GM23338 (cell line): ENCODE data around the gene PALMD. TPM values are rescaled to one million over a fixed set of nuclear protein-coding genes. Genes with fewer than 3 reads are reported as not detected.

Experiments
- ATAC-seq: fragments of 200-7000 bp; cut with Tn5 transposase; 3 replicates; pipeline ENCODE4 v1.9.1; 2020
- DNase-seq: peaks from one replicate; pipeline ENCODE4 v3.0.0-alpha.2; 2015; ENCODE audit warnings: low spot score
- H2AFZ ChIP-seq: fragments of 200-600 bp; sonication (generic); 2 replicates; pipeline ENCODE4 v1.8.0; 2016; ENCODE audit warnings: antibody characterized with exemption, mild to moderate bottlenecking, moderate library complexity
- H3F3A ChIP-seq: fragments of 200-600 bp; sonication (generic); replicated peaks from 2 replicates; pipeline ENCODE4 v1.8.0; 2017; ENCODE audit warnings: antibody characterized with exemption, mixed run types, low read depth
- H3K27ac ChIP-seq: fragments of 200-600 bp; sonication (generic); 2 replicates; pipeline ENCODE4 v1.6.1; 2016; ENCODE audit warnings: low read depth
- H3K27me3 ChIP-seq: fragments of 200-600 bp; sonication (generic); 2 replicates; pipeline ENCODE4 v1.8.0; 2016; ENCODE audit warnings: mild to moderate bottlenecking, mixed run types, moderate library complexity; ENCODE audit not compliant: insufficient read depth
- H3K36me3 ChIP-seq: fragments of 200-600 bp; sonication (generic); 2 replicates; pipeline ENCODE4 v1.8.0; 2016; ENCODE audit warnings: mild to moderate bottlenecking; ENCODE audit not compliant: insufficient read depth
- H3K4me1 ChIP-seq: fragments of 200-600 bp; sonication (generic); 2 replicates; pipeline ENCODE4 v1.8.0; 2016; ENCODE audit warnings: mild to moderate bottlenecking, moderate library complexity; ENCODE audit not compliant: insufficient read depth
- H3K4me2 ChIP-seq: fragments of 200-600 bp; sonication (generic); 2 replicates; pipeline ENCODE4 v1.7.1; 2017; ENCODE audit warnings: mixed run types
- H3K4me3 ChIP-seq: fragments of 200-600 bp; sonication (generic); 2 replicates; pipeline ENCODE4 v1.6.1; 2016; ENCODE audit warnings: mixed run types
- H3K79me2 ChIP-seq: fragments of 200-600 bp; sonication (generic); replicated peaks from 2 replicates; pipeline ENCODE4 v1.8.0; 2017; ENCODE audit warnings: mild to moderate bottlenecking; ENCODE audit not compliant: insufficient read depth
- H3K9me2 ChIP-seq: fragments of 200-600 bp; sonication (generic); 2 replicates; pipeline ENCODE4 v1.8.0; 2017; ENCODE audit not compliant: insufficient read depth
- H4K20me1 ChIP-seq: fragments of 200-600 bp; sonication (generic); replicated peaks from 2 replicates; pipeline ENCODE4 v1.8.0; 2017; ENCODE audit warnings: mild to moderate bottlenecking; ENCODE audit not compliant: insufficient read depth
- H3K27ac Mint-ChIP-seq: 2 replicates; pipeline ENCODE4 v1.8.0; 2020; ENCODE audit warnings: inconsistent platforms, mild to moderate bottlenecking, moderate library complexity, mixed read lengths
- H3K27me3 Mint-ChIP-seq: 3 replicates; pipeline ENCODE4 v1.8.0; 2022; ENCODE audit warnings: low read depth, mild to moderate bottlenecking, moderate library complexity, mixed read lengths, inconsistent platforms; ENCODE audit not compliant: insufficient read depth, poor library complexity
- H3K36me3 Mint-ChIP-seq: 3 replicates; pipeline ENCODE4 v1.8.0; 2021; ENCODE audit warnings: low read depth, mild to moderate bottlenecking, inconsistent platforms, moderate library complexity, mixed read lengths
- H3K4me1 Mint-ChIP-seq: 3 replicates; pipeline ENCODE4 v1.8.0; 2020; ENCODE audit warnings: mild to moderate bottlenecking, inconsistent platforms, mixed read lengths
- H3K4me3 Mint-ChIP-seq: 3 replicates; pipeline ENCODE4 v1.8.0; 2021; ENCODE audit warnings: moderate library complexity, mild to moderate bottlenecking, inconsistent platforms, mixed read lengths
- H3K9me3 Mint-ChIP-seq: 3 replicates; pipeline ENCODE4 v1.8.0; 2020; ENCODE audit warnings: moderate library complexity, mild to moderate bottlenecking, inconsistent platforms, mixed read lengths
- CREB1 ChIP-seq: fragments of 250-450 bp; sonication (Bioruptor Pico); IDR thresholded peaks from 2 replicates; pipeline ENCODE4 v1.5.0; 2020; ENCODE audit warnings: low read depth, mild to moderate bottlenecking, moderate library complexity
- CTCF ChIP-seq, 2 experiments: fragments of 200-600 bp in 1 of 2; sonication (generic) in 1 of 2; conservative IDR thresholded peaks; 2 replicates each; pipeline versions ENCODE4 v1.5.1 to v1.6.1; 2016 to 2017; ENCODE audit warnings: antibody characterized with exemption in 2 of 2, low read depth in 2 of 2, mild to moderate bottlenecking in 2 of 2, moderate library complexity in 1 of 2
- ETS1 ChIP-seq: IDR thresholded peaks from 2 replicates; pipeline ENCODE4 v1.6.1; 2016; ENCODE audit warnings: antibody characterized with exemption
- EZH2 ChIP-seq: fragments of 200-600 bp; sonication (generic); IDR thresholded peaks from one replicate; pipeline ENCODE4 v1.8.0; 2017; ENCODE audit warnings: antibody characterized with exemption, mild to moderate bottlenecking, low read depth; ENCODE audit not compliant: unreplicated experiment
- EZH2phosphoT487 ChIP-seq: fragments of 200-600 bp; sonication (generic); IDR thresholded peaks from one replicate; pipeline ENCODE4 v1.8.1; 2018; ENCODE audit warnings: antibody characterized with exemption; ENCODE audit not compliant: unreplicated experiment
- JUNB ChIP-seq: IDR thresholded peaks from one replicate; pipeline ENCODE4 v1.6.1; 2016; ENCODE audit warnings: antibody characterized with exemption; ENCODE audit not compliant: unreplicated experiment
- NANOG ChIP-seq: IDR thresholded peaks from 2 replicates; pipeline ENCODE4 v1.6.1; 2016; ENCODE audit warnings: antibody characterized with exemption, borderline replicate concordance
- POLR2AphosphoS5 ChIP-seq: IDR thresholded peaks from 2 replicates; pipeline ENCODE4 v1.6.1; 2016; ENCODE audit warnings: antibody characterized with exemption, low read depth
- REST ChIP-seq: IDR thresholded peaks from one replicate; pipeline ENCODE4 v1.6.1; 2018; ENCODE audit warnings: antibody characterized with exemption; ENCODE audit not compliant: unreplicated experiment
- STAT1 ChIP-seq: IDR thresholded peaks from one replicate; pipeline ENCODE4 v1.6.1; 2016; ENCODE audit warnings: antibody characterized with exemption; ENCODE audit not compliant: unreplicated experiment
- ZNF114 ChIP-seq: fragments of 250-450 bp; sonication (Bioruptor Pico); IDR thresholded peaks from 2 replicates; pipeline ENCODE4 v1.5.0; 2020; ENCODE audit warnings: mild to moderate bottlenecking, moderate library complexity
- ZNF331 ChIP-seq: fragments of 250-450 bp; sonication (Bioruptor Pico); IDR thresholded peaks from 2 replicates; pipeline ENCODE4 v1.5.0; 2020; ENCODE audit warnings: low read depth, mild to moderate bottlenecking, moderate library complexity
- polyA plus RNA-seq: library from polyadenylated mRNA; unstranded; fragments of >200 nt; fragmentation: Nextera tagmentation; extraction: Ambion mirVana; gene quantifications from 2 replicates; pipeline ENCODE4 v1.2.1, GENCODE V29; 2016
- total RNA-seq: library from RNA; depleted of rRNA; stranded (reverse); fragments of >200 nt; shearing (Covaris generic); gene quantifications from 2 replicates; pipeline ENCODE4 v1.2.3, GENCODE V29; 2014

PALMD gene
- total and polyA plus RNA-seq, 2 experiments from 2014 or later: not detected

GRCh38 chr1:99635664-99636063, 10.2 kb upstream of the PALMD start:
- Mint-ChIP-seq H3K4me1 (peaks cover 12% of the 10 kb centered on the region; the same call in 2 of the 3 replicates), H3K27me3 (peaks cover 4% of the 10 kb centered on the region), H3K9me3 (no peaks in the 10 kb centered on the region), H3K27ac (no peak overlapping the region), H3K4me3 (no peak overlapping the region), H3K36me3 (no peaks in the 10 kb centered on the region)
- Histone ChIP-seq H4K20me1 (no peaks in the 10 kb centered on the region), H3K79me2 (no peaks in the 10 kb centered on the region), H3K27me3 (no peaks in the 10 kb centered on the region), H3K4me3 (no peak overlapping the region), H3F3A (no peaks in the 10 kb centered on the region), H3K4me1 (no peaks in the 10 kb centered on the region), H3K9me2 (peaks cover 5% of the 10 kb centered on the region), H3K36me3 (no peaks in the 10 kb centered on the region), H3K27ac (no peak overlapping the region), H2AFZ (no peak overlapping the region), H3K4me2 (no peak overlapping the region)
- TF ChIP-seq STAT1: no peak
- TF ChIP-seq REST: no peak
- ATAC-seq: no peak
- no peak for DNase-seq

- ATAC-seq (no peak), DNase-seq (no peak)
- H3K4me3 Mint-ChIP-seq: no peak overlapping the region
- H3K9me3 Mint-ChIP-seq: no peaks in the 10 kb centered on the region
- no peaks in the 10 kb centered on the region for H3K4me1 ChIP-seq
- peaks cover 12% of the 10 kb centered on the region; the same call in 2 of the 3 replicates for H3K4me1 Mint-ChIP-seq
- H3K4me2 ChIP-seq: no peak overlapping the region
- no peak overlapping the region for H3K4me3 ChIP-seq
- no peaks in the 10 kb centered on the region for H3F3A ChIP-seq
- no peak overlapping the region for H3K27ac Mint-ChIP-seq
- no peaks in the 10 kb centered on the region for H4K20me1 ChIP-seq
- no peaks in the 10 kb centered on the region for H3K36me3 Mint-ChIP-seq
- no peaks in the 10 kb centered on the region for H3K79me2 ChIP-seq
- no peaks in the 10 kb centered on the region; the same call in 1 of the 2 replicates for H3K9me2 ChIP-seq
- no peaks in the 10 kb centered on the region for H3K36me3 ChIP-seq
- no peak overlapping the region for H3K27ac ChIP-seq
- H3K27me3 ChIP-seq: no peaks in the 10 kb centered on the region
- peaks cover 4% of the 10 kb centered on the region for H3K27me3 Mint-ChIP-seq
- H2AFZ ChIP-seq: no peak overlapping the region
- TF ChIP-seq ETS1 (no peak), CTCF (conservative IDR thresholded peaks at IDR 0.05; ENCODE audit: low read depth in 2 of 2) (no peak), NANOG (no peak), POLR2AphosphoS5 (no peak), ZNF331 (CRISPR knock-in tag) (no peak), STAT1 (no peak), CREB1 (CRISPR knock-in tag) (no peak), REST (no peak), JUNB (no peak), EZH2 (no peak), ZNF114 (CRISPR knock-in tag) (no peak), EZH2phosphoT487 (no peak)
These were observed 9.2 kb upstream of the PALMD start for GRCh38 chr1:99636647-99637175.
